K562 (cell line): ENCODE data around the gene MARCHF11.

Source experiments
- DNMT1 ChIP-seq: fragments of 450-650 bp; IDR thresholded peaks from 2 replicates; pipeline ENCODE4 v1.6.1; 2016; ENCODE audit warnings: antibody characterized with exemption, mild to moderate bottlenecking
- EGR1 ChIP-seq: fragments of 450-650 bp; conservative IDR thresholded peaks from 2 replicates; pipeline ENCODE4 v1.6.1; 2017; ENCODE audit warnings: mild to moderate bottlenecking
- MAFG ChIP-seq: fragments of 450-650 bp; conservative IDR thresholded peaks from 2 replicates; pipeline ENCODE4 v1.6.1; 2016; ENCODE audit warnings: missing genetic modification characterization, missing compliant biosample characterization
- NONO ChIP-seq, 2 experiments: fragments of 200-400 bp in 1 of 2; fragments of 450-650 bp in 1 of 2; formaldehyde crosslinking in 1 of 2; IDR thresholded peaks; 2 replicates each; pipeline ENCODE4 v1.6.1; 2017; ENCODE audit warnings: low read depth in 2 of 2, mild to moderate bottlenecking in 2 of 2, moderate library complexity in 2 of 2, low read length in 1 of 2
- PHF8 ChIP-seq: fragments of 200-600 bp; sonication (generic); IDR thresholded peaks from 2 replicates; pipeline ENCODE4 v1.6.1; 2012; ENCODE audit warnings: mixed run types, mild to moderate bottlenecking, inconsistent platforms, low read length, moderate library complexity, borderline replicate concordance
- SMARCB1 ChIP-seq: IDR thresholded peaks from 2 replicates; pipeline ENCODE4 v1.6.1; 2011; ENCODE audit warnings: improper control_type of control experiment, low read depth; ENCODE audit not compliant: insufficient read length
- YY1 ChIP-seq, 3 experiments: IDR thresholded peaks; 2 replicates each; pipeline ENCODE4 v1.6.1; 2011; ENCODE audit warnings: low read length in 2 of 3, mild to moderate bottlenecking in 2 of 3, moderate library complexity in 2 of 3, borderline replicate concordance in 1 of 3, control low read depth in 1 of 3, low read depth in 1 of 3; ENCODE audit not compliant: insufficient read depth in 3 of 3, insufficient replicate concordance in 2 of 3, control insufficient read depth in 1 of 3, insufficient read length in 1 of 3; ENCODE audit errors: extremely low read depth in 1 of 3
- TF ChIP-seq, protein P1 (sequence below), 3 experiments: IDR thresholded peaks in 2 of 3; conservative IDR thresholded peaks in 1 of 3; 2 replicates each; pipeline ENCODE4 v1.5.1; 2011 to 2012; ENCODE audit warnings: low read length in 3 of 3, mild to moderate bottlenecking in 3 of 3, control low read depth in 2 of 3, improper control_type of control experiment in 1 of 3, inconsistent platforms in 1 of 3, low read depth in 1 of 3, mixed read lengths in 1 of 3, moderate library complexity in 1 of 3; ENCODE audit not compliant: insufficient read depth in 2 of 3
- TF ChIP-seq, protein P2 (sequence below), 3 experiments: fragments of 200-800 bp in 1 of 3; fragments of 250-450 bp in 1 of 3; fragments of 450-650 bp in 1 of 3; sonication (Bioruptor Pico) in 1 of 3; sonication (Bioruptor generic) in 1 of 3; formaldehyde crosslinking in 1 of 3; IDR thresholded peaks; 2 replicates each; pipeline versions ENCODE4 v1.6.1 to v1.8.0; 2016 to 2022; ENCODE audit warnings: mild to moderate bottlenecking in 2 of 3, missing genetic modification characterization in 2 of 3, missing compliant biosample characterization in 1 of 3, moderate library complexity in 1 of 3
- TF ChIP-seq, protein P3 (sequence below): fragments of 250-450 bp; sonication (Bioruptor Pico); IDR thresholded peaks from 2 replicates; pipeline ENCODE4 v1.4.0; 2020; ENCODE audit warnings: mild to moderate bottlenecking, moderate library complexity
- TF ChIP-seq, protein P4 (sequence below): fragments of 450-650 bp; IDR thresholded peaks from 2 replicates; pipeline ENCODE4 v1.6.1; 2016
- TF ChIP-seq, protein P5 (sequence below): fragments of 250-450 bp; sonication (Bioruptor Pico); IDR thresholded peaks from 2 replicates; pipeline ENCODE4 v1.5.0; 2021; ENCODE audit warnings: mild to moderate bottlenecking, borderline replicate concordance

DNA sequence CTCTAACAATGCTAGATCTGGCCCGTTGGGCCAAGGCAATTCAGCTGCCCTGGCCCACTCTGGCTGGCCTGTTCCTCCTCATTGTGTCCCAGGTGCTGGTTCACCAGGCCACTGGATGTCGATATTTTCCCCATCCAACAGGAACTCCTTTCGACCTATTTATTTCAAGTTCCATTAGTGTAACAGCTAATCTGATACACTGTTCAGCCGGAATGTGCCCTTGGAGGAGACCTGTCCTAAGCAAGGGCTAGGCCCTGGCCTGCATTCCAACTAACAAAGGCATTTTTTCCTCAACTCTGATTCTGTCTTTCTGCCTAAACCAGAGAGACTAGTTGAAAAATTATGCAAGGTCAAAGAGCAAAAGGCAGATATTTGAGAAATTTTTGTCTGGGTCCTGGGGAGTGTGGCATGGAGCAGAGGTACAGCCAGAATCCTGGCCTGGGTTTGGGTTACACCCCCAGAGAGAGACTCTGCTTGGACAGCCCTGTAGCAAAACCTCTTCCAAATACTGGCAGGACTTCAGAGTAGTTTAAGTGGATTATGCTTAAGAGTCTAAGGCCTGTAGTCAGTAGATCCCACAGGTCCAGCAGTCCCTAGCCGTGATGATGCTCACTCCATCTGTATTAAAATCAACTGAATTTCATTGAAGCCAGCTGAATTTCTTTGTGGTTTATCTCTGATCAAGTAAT lies 36.1 kb downstream of the MARCHF11 start:
- TF ChIP-seq, protein P1, sequence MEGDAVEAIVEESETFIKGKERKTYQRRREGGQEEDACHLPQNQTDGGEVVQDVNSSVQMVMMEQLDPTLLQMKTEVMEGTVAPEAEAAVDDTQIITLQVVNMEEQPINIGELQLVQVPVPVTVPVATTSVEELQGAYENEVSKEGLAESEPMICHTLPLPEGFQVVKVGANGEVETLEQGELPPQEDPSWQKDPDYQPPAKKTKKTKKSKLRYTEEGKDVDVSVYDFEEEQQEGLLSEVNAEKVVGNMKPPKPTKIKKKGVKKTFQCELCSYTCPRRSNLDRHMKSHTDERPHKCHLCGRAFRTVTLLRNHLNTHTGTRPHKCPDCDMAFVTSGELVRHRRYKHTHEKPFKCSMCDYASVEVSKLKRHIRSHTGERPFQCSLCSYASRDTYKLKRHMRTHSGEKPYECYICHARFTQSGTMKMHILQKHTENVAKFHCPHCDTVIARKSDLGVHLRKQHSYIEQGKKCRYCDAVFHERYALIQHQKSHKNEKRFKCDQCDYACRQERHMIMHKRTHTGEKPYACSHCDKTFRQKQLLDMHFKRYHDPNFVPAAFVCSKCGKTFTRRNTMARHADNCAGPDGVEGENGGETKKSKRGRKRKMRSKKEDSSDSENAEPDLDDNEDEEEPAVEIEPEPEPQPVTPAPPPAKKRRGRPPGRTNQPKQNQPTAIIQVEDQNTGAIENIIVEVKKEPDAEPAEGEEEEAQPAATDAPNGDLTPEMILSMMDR (IDR thresholded peaks at IDR 0.05 in 2 of 3, conservative IDR thresholded peaks at IDR 0.05 in 1 of 3; ENCODE audit: insufficient read depth in 2 of 3, low read depth in 1 of 3, low read length in 3 of 3) = no peak
- TF ChIP-seq NONO (IDR thresholded peaks at IDR 0.05; ENCODE audit: low read depth in 2 of 2, low read length in 1 of 2) = no peak
- no peak for TF ChIP-seq EGR1
- TF ChIP-seq MAFG (tag) = no peak
- TF ChIP-seq, protein P2, sequence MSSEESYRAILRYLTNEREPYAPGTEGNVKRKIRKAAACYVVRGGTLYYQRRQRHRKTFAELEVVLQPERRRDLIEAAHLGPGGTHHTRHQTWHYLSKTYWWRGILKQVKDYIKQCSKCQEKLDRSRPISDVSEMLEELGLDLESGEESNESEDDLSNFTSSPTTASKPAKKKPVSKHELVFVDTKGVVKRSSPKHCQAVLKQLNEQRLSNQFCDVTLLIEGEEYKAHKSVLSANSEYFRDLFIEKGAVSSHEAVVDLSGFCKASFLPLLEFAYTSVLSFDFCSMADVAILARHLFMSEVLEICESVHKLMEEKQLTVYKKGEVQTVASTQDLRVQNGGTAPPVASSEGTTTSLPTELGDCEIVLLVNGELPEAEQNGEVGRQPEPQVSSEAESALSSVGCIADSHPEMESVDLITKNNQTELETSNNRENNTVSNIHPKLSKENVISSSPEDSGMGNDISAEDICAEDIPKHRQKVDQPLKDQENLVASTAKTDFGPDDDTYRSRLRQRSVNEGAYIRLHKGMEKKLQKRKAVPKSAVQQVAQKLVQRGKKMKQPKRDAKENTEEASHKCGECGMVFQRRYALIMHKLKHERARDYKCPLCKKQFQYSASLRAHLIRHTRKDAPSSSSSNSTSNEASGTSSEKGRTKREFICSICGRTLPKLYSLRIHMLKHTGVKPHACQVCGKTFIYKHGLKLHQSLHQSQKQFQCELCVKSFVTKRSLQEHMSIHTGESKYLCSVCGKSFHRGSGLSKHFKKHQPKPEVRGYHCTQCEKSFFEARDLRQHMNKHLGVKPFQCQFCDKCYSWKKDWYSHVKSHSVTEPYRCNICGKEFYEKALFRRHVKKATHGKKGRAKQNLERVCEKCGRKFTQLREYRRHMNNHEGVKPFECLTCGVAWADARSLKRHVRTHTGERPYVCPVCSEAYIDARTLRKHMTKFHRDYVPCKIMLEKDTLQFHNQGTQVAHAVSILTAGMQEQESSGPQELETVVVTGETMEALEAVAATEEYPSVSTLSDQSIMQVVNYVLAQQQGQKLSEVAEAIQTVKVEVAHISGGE (CRISPR knock-in tag; IDR thresholded peaks at IDR 0.05) = no peak
- TF ChIP-seq, protein P3, sequence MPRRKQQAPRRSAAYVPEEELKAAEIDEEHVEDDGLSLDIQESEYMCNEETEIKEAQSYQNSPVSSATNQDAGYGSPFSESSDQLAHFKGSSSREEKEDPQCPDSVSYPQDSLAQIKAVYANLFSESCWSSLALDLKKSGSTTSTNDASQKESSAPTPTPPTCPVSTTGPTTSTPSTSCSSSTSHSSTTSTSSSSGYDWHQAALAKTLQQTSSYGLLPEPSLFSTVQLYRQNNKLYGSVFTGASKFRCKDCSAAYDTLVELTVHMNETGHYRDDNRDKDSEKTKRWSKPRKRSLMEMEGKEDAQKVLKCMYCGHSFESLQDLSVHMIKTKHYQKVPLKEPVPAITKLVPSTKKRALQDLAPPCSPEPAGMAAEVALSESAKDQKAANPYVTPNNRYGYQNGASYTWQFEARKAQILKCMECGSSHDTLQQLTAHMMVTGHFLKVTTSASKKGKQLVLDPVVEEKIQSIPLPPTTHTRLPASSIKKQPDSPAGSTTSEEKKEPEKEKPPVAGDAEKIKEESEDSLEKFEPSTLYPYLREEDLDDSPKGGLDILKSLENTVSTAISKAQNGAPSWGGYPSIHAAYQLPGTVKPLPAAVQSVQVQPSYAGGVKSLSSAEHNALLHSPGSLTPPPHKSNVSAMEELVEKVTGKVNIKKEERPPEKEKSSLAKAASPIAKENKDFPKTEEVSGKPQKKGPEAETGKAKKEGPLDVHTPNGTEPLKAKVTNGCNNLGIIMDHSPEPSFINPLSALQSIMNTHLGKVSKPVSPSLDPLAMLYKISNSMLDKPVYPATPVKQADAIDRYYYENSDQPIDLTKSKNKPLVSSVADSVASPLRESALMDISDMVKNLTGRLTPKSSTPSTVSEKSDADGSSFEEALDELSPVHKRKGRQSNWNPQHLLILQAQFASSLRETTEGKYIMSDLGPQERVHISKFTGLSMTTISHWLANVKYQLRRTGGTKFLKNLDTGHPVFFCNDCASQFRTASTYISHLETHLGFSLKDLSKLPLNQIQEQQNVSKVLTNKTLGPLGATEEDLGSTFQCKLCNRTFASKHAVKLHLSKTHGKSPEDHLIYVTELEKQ (CRISPR knock-in tag) = no peak
- TF ChIP-seq SMARCB1 = no peak
- no peak for TF ChIP-seq PHF8
- TF ChIP-seq YY1 (IDR thresholded peaks at IDR 0.05; ENCODE audit: borderline replicate concordance in 1 of 3, control insufficient read depth in 1 of 3, extremely low read depth in 1 of 3, insufficient read depth in 3 of 3, insufficient read length in 1 of 3, insufficient replicate concordance in 2 of 3, low read depth in 1 of 3, low read length in 2 of 3) = no peak
- TF ChIP-seq, protein P4, sequence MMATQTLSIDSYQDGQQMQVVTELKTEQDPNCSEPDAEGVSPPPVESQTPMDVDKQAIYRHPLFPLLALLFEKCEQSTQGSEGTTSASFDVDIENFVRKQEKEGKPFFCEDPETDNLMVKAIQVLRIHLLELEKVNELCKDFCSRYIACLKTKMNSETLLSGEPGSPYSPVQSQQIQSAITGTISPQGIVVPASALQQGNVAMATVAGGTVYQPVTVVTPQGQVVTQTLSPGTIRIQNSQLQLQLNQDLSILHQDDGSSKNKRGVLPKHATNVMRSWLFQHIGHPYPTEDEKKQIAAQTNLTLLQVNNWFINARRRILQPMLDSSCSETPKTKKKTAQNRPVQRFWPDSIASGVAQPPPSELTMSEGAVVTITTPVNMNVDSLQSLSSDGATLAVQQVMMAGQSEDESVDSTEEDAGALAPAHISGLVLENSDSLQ = no peak
- TF ChIP-seq, protein P5, sequence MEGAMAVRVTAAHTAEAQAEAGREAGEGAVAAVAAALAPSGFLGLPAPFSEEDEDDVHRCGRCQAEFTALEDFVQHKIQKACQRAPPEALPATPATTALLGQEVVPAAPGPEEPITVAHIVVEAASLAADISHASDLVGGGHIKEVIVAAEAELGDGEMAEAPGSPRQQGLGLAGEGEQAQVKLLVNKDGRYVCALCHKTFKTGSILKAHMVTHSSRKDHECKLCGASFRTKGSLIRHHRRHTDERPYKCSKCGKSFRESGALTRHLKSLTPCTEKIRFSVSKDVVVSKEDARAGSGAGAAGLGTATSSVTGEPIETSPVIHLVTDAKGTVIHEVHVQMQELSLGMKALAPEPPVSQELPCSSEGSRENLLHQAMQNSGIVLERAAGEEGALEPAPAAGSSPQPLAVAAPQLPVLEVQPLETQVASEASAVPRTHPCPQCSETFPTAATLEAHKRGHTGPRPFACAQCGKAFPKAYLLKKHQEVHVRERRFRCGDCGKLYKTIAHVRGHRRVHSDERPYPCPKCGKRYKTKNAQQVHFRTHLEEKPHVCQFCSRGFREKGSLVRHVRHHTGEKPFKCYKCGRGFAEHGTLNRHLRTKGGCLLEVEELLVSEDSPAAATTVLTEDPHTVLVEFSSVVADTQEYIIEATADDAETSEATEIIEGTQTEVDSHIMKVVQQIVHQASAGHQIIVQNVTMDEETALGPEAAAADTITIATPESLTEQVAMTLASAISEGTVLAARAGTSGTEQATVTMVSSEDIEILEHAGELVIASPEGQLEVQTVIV (CRISPR knock-in tag) = no peak
- no peak for TF ChIP-seq DNMT1
